Urinary bladder (tissue), 4 donors: ENCODE data around the gene GREB1. TPM values are rescaled to one million over a fixed set of nuclear protein-coding genes. Genes with fewer than 3 reads are reported as not detected.

Experiments
- DNase-seq: peaks from one replicate; pipeline ENCODE4 v3.0.0-alpha.2; 2015; ENCODE audit errors: extremely low spot score
- H3K27ac ChIP-seq: one replicate; pipeline ENCODE4 v1.5.1; 2013; ENCODE audit warnings: low read depth, mild to moderate bottlenecking, moderate library complexity
- H3K36me3 ChIP-seq: one replicate; pipeline ENCODE4 v1.6.1; 2013; ENCODE audit warnings: mild to moderate bottlenecking, moderate library complexity; ENCODE audit not compliant: insufficient read depth
- H3K4me1 ChIP-seq: one replicate; pipeline ENCODE4 v1.6.1; 2013; ENCODE audit warnings: mild to moderate bottlenecking, moderate library complexity; ENCODE audit not compliant: insufficient read depth
- H3K4me3 ChIP-seq: one replicate; pipeline ENCODE4 v1.5.1; 2013; ENCODE audit warnings: low read depth, low read length
- WGBS: extraction: QIAGEN DNeasy Blood & Tissue Kit; methylation state at CpG from one replicate; pipeline ENCODE4 v1.1.7; 2013; 5-methylcytosine and 5-hydroxymethylcytosine counted together
- polyA plus RNA-seq: library from polyadenylated mRNA; stranded (reverse); fragments of 200-250 nt; gene quantifications from one replicate; pipeline ENCODE4 v1.2.3, GENCODE V29; 2013
- total RNA-seq: library from RNA; depleted of rRNA; stranded (reverse); fragments of >200 nt; gene quantifications from one replicate; pipeline ENCODE4 v1.2.3, GENCODE V29; 2014
- donor health status: healthy with polysubstance abuse.
- donor health status: healthy.

GREB1 gene
- total and polyA plus RNA-seq, 2 donors: 0.86 to 9.1 TPM

GRCh38 chr2:11635141-11635540 is 101.3 kb downstream of the GREB1 start:
- no peak for DNase-seq

GRCh38 chr2:11636593-11637295 is 102.9 kb downstream of the GREB1 start:
- Histone ChIP-seq H3K36me3 (no peaks in the 10 kb centered on the region), H3K4me1 (no peaks in the 10 kb centered on the region), H3K4me3 (no peak overlapping the region), H3K27ac (no peak overlapping the region)
- DNase-seq: no peak
- WGBS: 83% methylated on average over 11 of the region's 11 CpGs

More at GRCh38 chr2:11635141-11635540, 101.3 kb downstream of the GREB1 start:
- 94% methylated on average over 15 of the region's 15 CpGs for WGBS
- Histone ChIP-seq H3K4me3 (no peak overlapping the region), H3K27ac (no peak overlapping the region), H3K4me1 (no peaks in the 10 kb centered on the region), H3K36me3 (no peaks in the 10 kb centered on the region)

GRCh38 chr2:11637546-11637945 is 103.7 kb downstream of the GREB1 start:
- WGBS: 91% methylated on average over 15 of the region's 15 CpGs
- no peaks in the 10 kb centered on the region for H3K4me1 ChIP-seq
- H3K36me3 ChIP-seq: no peaks in the 10 kb centered on the region
- DNase-seq: no peak
- no peak overlapping the region for H3K4me3 ChIP-seq
- H3K27ac ChIP-seq: no peak overlapping the region

GRCh38 chr2:11639503-11639902 is 105.7 kb downstream of the GREB1 start:
- Histone ChIP-seq H3K4me1 (no peaks in the 10 kb centered on the region), H3K36me3 (no peaks in the 10 kb centered on the region), H3K4me3 (no peak overlapping the region), H3K27ac (no peak overlapping the region)
- DNase-seq: no peak
- 80% methylated on average over 5 of the region's 5 CpGs for WGBS

- no peak for DNase-seq
- 95% methylated on average over 27 of the region's 27 CpGs for WGBS
- no peak overlapping the region for H3K4me3 ChIP-seq
Observed at GRCh38 chr2:11640132-11640531, 106.3 kb downstream of the GREB1 start.

GRCh38 chr2:11642972-11643371 is 109.1 kb downstream of the GREB1 start:
- Histone ChIP-seq H3K36me3 (no peaks in the 10 kb centered on the region), H3K4me1 (no peaks in the 10 kb centered on the region), H3K27ac (no peak overlapping the region), H3K4me3 (no peak overlapping the region)
- DNase-seq: no peak
- WGBS: 84% methylated on average over 7 of the region's 7 CpGs

More at GRCh38 chr2:11640132-11640531, 106.3 kb downstream of the GREB1 start:
- no peaks in the 10 kb centered on the region for H3K36me3 ChIP-seq
- no peak overlapping the region for H3K27ac ChIP-seq
- no peaks in the 10 kb centered on the region for H3K4me1 ChIP-seq

- no peak for DNase-seq
- 89% methylated on average over 3 of the region's 3 CpGs for WGBS
- Histone ChIP-seq H3K27ac (no peak overlapping the region), H3K4me3 (no peak overlapping the region), H3K4me1 (no peaks in the 10 kb centered on the region), H3K36me3 (no peaks in the 10 kb centered on the region)
Observed at GRCh38 chr2:11644293-11644692, 110.4 kb downstream of the GREB1 start.

GRCh38 chr2:11646530-11646929 is 112.7 kb downstream of the GREB1 start:
- 98% methylated on average over 3 of the region's 3 CpGs for WGBS
- DNase-seq: no peak
- H3K27ac ChIP-seq: no peak overlapping the region
- no peaks in the 10 kb centered on the region for H3K4me1 ChIP-seq
- no peak overlapping the region for H3K4me3 ChIP-seq
- no peaks in the 10 kb centered on the region for H3K36me3 ChIP-seq

- Histone ChIP-seq H3K4me3 (no peak overlapping the region), H3K4me1 (no peaks in the 10 kb centered on the region), H3K36me3 (no peaks in the 10 kb centered on the region), H3K27ac (no peak overlapping the region)
- no peak for DNase-seq
- WGBS: 70% methylated on average over 7 of the region's 7 CpGs
Observed at GRCh38 chr2:11647834-11648600, 114.2 kb downstream of the GREB1 start.

- no peak overlapping the region for H3K4me3 ChIP-seq
- no peak overlapping the region for H3K27ac ChIP-seq
- no peaks in the 10 kb centered on the region for H3K4me1 ChIP-seq
- 58% methylated on average over 2 of the region's 2 CpGs for WGBS
- no peaks in the 10 kb centered on the region for H3K36me3 ChIP-seq
- DNase-seq: no peak
Observed at GRCh38 chr2:11649093-11649492, 115.2 kb downstream of the GREB1 start.

GRCh38 chr2:11651856-11652548 is 118.2 kb downstream of the GREB1 start:
- no peaks in the 10 kb centered on the region for H3K36me3 ChIP-seq
- no peaks in the 10 kb centered on the region for H3K4me1 ChIP-seq
- no peak for DNase-seq
- no peak overlapping the region for H3K4me3 ChIP-seq
- H3K27ac ChIP-seq: no peak overlapping the region
- WGBS: 77% methylated on average over 5 of the region's 5 CpGs

GRCh38 chr2:11652553-11652952 is 118.7 kb downstream of the GREB1 start:
- H3K36me3 ChIP-seq: no peaks in the 10 kb centered on the region
- WGBS: 42% methylated on average over 3 of the region's 3 CpGs
- no peaks in the 10 kb centered on the region for H3K4me1 ChIP-seq
- no peak overlapping the region for H3K4me3 ChIP-seq
- no peak overlapping the region for H3K27ac ChIP-seq
- no peak for DNase-seq

GRCh38 chr2:11655495-11655894 is 121.7 kb downstream of the GREB1 start:
- no peaks in the 10 kb centered on the region for H3K36me3 ChIP-seq
- no peak overlapping the region for H3K4me3 ChIP-seq
- H3K27ac ChIP-seq: no peak overlapping the region
- H3K4me1 ChIP-seq: no peaks in the 10 kb centered on the region
- DNase-seq: peak; percentile 61
- 24% methylated on average over 4 of the region's 4 CpGs for WGBS

GRCh38 chr2:11656252-11656651 is 122.4 kb downstream of the GREB1 start:
- Histone ChIP-seq H3K36me3 (no peaks in the 10 kb centered on the region), H3K4me1 (no peaks in the 10 kb centered on the region), H3K4me3 (no peak overlapping the region), H3K27ac (no peak overlapping the region)
- WGBS: 100% methylated on average over 1 of the region's 1 CpG
- no peak for DNase-seq
